MM.1S (cell line): Measurements from ENCODE around the gene KYNU.
"Not testable (repeated sequence)": the region's sequence is repeated elsewhere in the genome, so short reads cannot be mapped to it uniquely, and the experiment has no call there.

Experiments used
- EZH2 ChIP-seq: fragments of 300-600 bp; sonication (generic); optimal IDR thresholded peaks from 2 replicates; pipeline ENCODE3; 2017; ENCODE audit warnings: low read depth, mild to moderate bottlenecking, antibody characterized with exemption, low read length, mixed read lengths
- EZH2phosphoT487 ChIP-seq: fragments of 300-600 bp; sonication (generic); IDR thresholded peaks from 2 replicates; pipeline ENCODE4 v1.6.1; 2018; ENCODE audit warnings: antibody characterized with exemption, low read length
- TF ChIP-seq, protein P1 (sequence below): fragments of 300-600 bp; sonication (generic); IDR thresholded peaks from 2 replicates; pipeline ENCODE4 v1.5.1; 2016; ENCODE audit warnings: antibody characterized with exemption, low read length, mixed read lengths

DNA sequence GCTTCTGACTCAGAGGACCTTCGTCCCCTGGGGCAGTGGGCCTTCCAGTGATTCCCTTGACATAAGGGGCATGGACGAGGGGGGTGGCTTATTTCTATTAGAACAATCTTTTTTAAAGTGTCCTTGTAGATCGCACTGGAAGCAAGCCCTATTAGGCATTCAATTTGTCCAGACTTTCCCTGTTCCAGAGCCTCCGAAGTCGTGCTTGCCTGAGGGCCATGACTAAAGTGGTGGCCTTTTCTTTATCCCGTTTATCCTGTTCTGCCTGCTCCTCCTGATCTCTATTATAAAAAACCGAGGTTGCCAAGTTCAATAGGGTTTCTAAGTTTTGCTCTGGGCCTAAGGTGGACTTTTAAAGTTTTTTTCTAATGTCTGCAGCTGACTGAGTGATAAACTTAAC, 26.3 kb downstream of the KYNU start:
- TF ChIP-seq, protein P1, sequence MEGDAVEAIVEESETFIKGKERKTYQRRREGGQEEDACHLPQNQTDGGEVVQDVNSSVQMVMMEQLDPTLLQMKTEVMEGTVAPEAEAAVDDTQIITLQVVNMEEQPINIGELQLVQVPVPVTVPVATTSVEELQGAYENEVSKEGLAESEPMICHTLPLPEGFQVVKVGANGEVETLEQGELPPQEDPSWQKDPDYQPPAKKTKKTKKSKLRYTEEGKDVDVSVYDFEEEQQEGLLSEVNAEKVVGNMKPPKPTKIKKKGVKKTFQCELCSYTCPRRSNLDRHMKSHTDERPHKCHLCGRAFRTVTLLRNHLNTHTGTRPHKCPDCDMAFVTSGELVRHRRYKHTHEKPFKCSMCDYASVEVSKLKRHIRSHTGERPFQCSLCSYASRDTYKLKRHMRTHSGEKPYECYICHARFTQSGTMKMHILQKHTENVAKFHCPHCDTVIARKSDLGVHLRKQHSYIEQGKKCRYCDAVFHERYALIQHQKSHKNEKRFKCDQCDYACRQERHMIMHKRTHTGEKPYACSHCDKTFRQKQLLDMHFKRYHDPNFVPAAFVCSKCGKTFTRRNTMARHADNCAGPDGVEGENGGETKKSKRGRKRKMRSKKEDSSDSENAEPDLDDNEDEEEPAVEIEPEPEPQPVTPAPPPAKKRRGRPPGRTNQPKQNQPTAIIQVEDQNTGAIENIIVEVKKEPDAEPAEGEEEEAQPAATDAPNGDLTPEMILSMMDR = not testable (repeated sequence)
- not testable (repeated sequence) for TF ChIP-seq EZH2, EZH2phosphoT487
